Measurements from ENCODE around the gene DGAT2.

The DGAT2 gene

DNA sequence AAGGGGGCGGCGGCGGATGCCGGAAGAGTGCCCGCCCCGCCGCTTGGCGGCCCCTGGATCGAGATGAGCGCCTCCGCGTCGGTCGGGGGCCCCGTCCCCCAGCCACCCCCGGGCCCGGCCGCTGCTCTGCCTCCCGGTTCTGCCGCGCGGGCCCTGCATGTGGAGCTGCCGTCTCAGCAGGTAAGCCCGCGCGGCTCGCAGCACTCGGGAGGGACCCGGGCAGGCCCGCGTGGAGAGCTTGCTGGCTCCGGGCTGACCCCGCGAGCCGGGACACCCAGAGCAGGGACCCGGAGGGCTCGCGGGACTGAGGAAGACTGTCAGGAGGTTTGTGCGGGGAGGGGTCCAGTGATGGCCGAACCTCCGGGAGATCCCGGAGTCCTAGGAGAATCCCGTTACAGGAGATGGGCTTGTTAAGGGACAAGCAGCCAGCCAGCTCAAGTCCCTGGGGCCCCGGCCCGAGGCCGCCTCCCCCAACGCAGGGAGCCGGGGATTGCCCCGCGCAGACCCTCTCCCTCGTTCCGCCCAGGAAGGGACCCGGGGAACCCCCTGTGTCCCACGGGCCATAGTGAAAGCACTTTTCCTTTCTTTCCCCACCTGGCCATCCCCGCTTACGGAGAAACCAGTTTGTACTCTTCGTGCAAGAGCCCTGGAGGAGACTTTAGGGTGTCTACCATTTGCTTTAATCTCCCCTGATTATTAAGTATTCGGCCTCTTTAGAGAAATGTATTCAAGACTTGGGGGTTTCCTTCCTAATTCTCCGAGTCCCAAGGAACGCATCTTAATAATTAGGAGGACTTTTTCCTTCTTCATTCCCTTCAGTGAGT, 47.0 kb downstream of the DGAT2 start:
- peak overlapping the region; percentile 85 for H3K4me3 ChIP-seq (ENCODE audit: low read depth, low read length)
- TF ChIP-seq, protein P1, sequence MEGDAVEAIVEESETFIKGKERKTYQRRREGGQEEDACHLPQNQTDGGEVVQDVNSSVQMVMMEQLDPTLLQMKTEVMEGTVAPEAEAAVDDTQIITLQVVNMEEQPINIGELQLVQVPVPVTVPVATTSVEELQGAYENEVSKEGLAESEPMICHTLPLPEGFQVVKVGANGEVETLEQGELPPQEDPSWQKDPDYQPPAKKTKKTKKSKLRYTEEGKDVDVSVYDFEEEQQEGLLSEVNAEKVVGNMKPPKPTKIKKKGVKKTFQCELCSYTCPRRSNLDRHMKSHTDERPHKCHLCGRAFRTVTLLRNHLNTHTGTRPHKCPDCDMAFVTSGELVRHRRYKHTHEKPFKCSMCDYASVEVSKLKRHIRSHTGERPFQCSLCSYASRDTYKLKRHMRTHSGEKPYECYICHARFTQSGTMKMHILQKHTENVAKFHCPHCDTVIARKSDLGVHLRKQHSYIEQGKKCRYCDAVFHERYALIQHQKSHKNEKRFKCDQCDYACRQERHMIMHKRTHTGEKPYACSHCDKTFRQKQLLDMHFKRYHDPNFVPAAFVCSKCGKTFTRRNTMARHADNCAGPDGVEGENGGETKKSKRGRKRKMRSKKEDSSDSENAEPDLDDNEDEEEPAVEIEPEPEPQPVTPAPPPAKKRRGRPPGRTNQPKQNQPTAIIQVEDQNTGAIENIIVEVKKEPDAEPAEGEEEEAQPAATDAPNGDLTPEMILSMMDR (conservative IDR thresholded peaks at IDR 0.05; ENCODE audit: low read depth, low read length) = no peak
- peak; percentile 37 for DNase-seq (ENCODE audit: low read depth)

DNA sequence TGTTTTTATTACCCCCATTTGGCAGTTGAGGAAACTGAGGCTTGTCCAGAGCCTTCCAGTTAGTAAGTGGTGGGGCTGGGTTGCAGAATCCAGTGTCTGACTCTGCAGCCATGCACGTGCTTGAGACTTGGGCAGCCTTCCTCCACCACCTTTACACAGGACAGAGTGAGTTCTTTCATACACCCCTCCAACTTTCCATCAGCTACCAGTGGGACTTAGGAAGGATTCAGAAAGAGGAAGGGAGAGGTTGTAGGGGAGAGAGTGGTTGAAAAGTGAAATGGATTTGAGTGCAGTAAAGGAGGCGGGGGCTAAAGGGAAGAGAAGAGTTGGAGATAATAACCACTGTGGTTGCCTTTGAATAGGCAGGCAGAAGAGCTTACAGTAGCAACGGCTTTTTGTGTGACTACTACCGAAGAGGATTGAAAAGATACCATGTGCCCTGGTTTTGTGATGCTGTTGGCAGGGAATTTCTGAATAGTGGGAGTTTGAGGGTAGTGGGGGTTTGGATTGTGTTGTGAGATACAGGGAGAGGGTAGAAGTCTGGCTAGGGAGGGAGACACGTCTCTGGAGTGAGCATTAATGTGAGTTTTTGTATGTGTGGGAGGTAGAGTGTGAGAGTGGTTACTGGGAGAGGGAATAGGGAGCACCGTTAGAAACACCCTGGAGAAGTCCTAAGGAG, 48.1 kb downstream of the DGAT2 start:
- TF ChIP-seq, protein P1 (conservative IDR thresholded peaks at IDR 0.05; ENCODE audit: low read depth, low read length) = no peak
- peak; percentile 34 for DNase-seq (ENCODE audit: low read depth)
- peak overlapping the region; percentile 85 for H3K4me3 ChIP-seq (ENCODE audit: low read depth, low read length)

DNA sequence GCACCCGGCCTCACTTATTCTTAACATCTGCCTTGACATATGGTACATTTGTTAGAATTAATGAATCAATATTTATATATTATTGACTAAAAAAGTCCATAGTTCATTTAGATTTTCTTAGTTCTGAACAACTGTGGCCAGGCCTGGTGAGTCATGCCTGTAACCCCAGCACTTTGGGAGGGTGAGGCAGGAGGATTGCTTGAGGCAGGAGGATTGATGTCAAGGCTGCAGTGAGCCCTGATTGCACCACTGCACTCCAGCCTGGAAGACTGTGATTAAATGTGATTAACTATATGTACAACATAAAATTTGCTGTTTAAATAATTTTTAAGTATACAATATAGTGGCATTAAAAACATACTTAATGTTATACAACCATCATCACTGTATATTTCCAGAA, 52.1 kb downstream of the DGAT2 start:
- DNase-seq (ENCODE audit: low read depth) = peak; percentile 55
- TF ChIP-seq, protein P1 (conservative IDR thresholded peaks at IDR 0.05; ENCODE audit: low read depth, low read length) = no peak
- H3K4me3 ChIP-seq (ENCODE audit: low read depth, low read length) = no peak overlapping the region

DNA sequence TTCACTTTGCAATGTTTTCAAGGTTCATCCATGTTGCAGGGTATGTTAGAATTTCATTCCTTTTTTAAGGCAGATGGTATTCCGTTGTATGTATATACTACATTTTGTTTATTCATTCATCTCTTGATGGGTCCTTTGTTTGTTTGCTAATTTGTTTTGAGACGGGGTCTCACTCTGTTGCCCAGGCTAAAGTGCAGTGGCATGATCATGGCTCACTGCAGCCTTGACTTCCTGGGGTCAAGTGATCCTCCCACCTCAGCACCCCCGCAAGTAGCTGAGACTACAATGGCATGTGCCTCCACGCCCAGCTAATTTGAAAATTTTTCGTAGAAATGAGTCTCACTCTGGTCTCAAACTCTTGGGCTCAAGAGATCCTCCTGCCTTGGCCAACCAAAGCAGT, 52.6 kb downstream of the DGAT2 start:
- no peak overlapping the region for H3K4me3 ChIP-seq (ENCODE audit: low read depth, low read length)
- DNase-seq (ENCODE audit: low read depth) = no peak
- TF ChIP-seq, protein P1 (conservative IDR thresholded peaks at IDR 0.05; ENCODE audit: low read depth, low read length) = no peak

DNA sequence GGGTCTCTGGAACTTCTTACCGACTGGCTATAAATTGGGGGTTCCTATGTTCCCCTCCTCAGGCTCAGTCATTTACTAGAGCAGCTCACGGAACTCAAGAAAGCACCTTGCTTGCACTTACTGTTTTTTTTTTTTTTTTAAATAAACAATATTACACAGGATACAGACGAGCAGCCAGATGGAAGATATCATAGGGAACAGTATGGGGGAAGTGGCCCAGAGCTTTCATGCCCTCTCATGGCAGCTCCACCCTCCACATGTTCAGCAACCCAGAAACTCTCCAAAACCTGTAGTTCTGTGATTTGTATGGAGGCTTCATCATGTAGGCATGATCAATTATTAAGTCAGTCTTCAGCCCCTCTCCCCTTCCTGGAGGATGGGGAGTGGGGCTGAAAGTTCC, 54.0 kb downstream of the DGAT2 start:
- no peak overlapping the region for H3K4me3 ChIP-seq (ENCODE audit: low read depth, low read length)
- DNase-seq (ENCODE audit: low read depth) = no peak
- TF ChIP-seq, protein P1 (conservative IDR thresholded peaks at IDR 0.05; ENCODE audit: low read depth, low read length) = no peak

DNA sequence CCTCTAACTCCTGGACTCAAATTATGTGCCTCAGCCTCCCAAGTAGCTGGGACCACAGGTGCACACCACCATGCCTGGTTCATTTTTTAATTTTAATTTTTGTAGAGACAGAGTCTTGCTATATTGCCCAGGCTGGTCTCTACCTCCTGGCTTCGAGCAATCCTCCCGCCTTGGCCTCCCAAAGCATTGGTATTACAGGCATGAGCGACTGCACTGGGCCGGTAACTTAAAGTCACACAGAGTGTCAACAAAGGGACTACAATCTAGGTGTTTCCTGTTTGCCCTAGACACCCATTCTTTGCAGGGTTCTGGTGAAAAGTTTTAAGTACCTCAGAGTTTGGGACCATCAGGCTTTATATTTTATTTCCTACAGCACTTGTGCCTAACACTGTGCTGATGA, 54.8 kb downstream of the DGAT2 start:
- TF ChIP-seq, protein P1 (conservative IDR thresholded peaks at IDR 0.05; ENCODE audit: low read depth, low read length) = no peak
- no peak overlapping the region for H3K4me3 ChIP-seq (ENCODE audit: low read depth, low read length)
- no peak for DNase-seq (ENCODE audit: low read depth)
